ENCODE results near the gene LRRC40.
"Not testable (repeated sequence)": the region's sequence is repeated elsewhere in the genome, so short reads cannot be mapped to it uniquely, and the experiment has no call there.

Gene LRRC40

GRCh38 chr1:70200065-70200464 is 5.3 kb downstream of the LRRC40 start:
- DNase-seq, result no peak

- no peak for DNase-seq
These were observed 9.0 kb downstream of the LRRC40 start for GRCh38 chr1:70196333-70196732.

GRCh38 chr1:70195342-70195741 is 10.0 kb downstream of the LRRC40 start:
- DNase-seq, result no peak

- DNase-seq, result no peak
These were observed 10.8 kb downstream of the LRRC40 start for GRCh38 chr1:70194601-70195000.

GRCh38 chr1:70192446-70192845 is 12.9 kb downstream of the LRRC40 start:
- not testable (repeated sequence) for DNase-seq

- DNase-seq, result no peak
These were observed 15.2 kb downstream of the LRRC40 start for GRCh38 chr1:70190180-70190579.

GRCh38 chr1:70188522-70188921 is 16.9 kb downstream of the LRRC40 start:
- DNase-seq, result no peak

- DNase-seq, result not testable (repeated sequence)
These were observed 20.2 kb downstream of the LRRC40 start for GRCh38 chr1:70185181-70185580.

GRCh38 chr1:70171512-70171911 is 33.9 kb downstream of the LRRC40 start:
- DNase-seq, result no peak

GRCh38 chr1:70169018-70169839 is 36.1 kb downstream of the LRRC40 start:
- no peak for DNase-seq

- no peak for DNase-seq
These were observed 37.1 kb downstream of the LRRC40 start for GRCh38 chr1:70168283-70168682.

- DNase-seq, result no peak
These were observed 41.0 kb downstream of the LRRC40 start for GRCh38 chr1:70164350-70164749.

- DNase-seq, result no peak
These were observed 48.8 kb downstream of the LRRC40 start for GRCh38 chr1:70156529-70157120.

GRCh38 chr1:70153739-70154138 is 51.6 kb downstream of the LRRC40 start:
- DNase-seq, result no peak

GRCh38 chr1:70150444-70150843 is 54.9 kb downstream of the LRRC40 start:
- DNase-seq, result no peak

GRCh38 chr1:70146488-70146887 is 58.9 kb downstream of the LRRC40 start:
- DNase-seq, result no peak

- no peak for DNase-seq
These were observed 62.2 kb downstream of the LRRC40 start for GRCh38 chr1:70143048-70143659.

- DNase-seq, result no peak
These were observed 63.3 kb downstream of the LRRC40 start for GRCh38 chr1:70142075-70142474.

- DNase-seq, result no peak
These were observed 64.5 kb downstream of the LRRC40 start for GRCh38 chr1:70140894-70141293.

GRCh38 chr1:70140343-70140742 is 65.0 kb downstream of the LRRC40 start:
- DNase-seq, result no peak

GRCh38 chr1:70134148-70134547 is 71.2 kb downstream of the LRRC40 start:
- DNase-seq, result no peak

- DNase-seq, result no peak
These were observed 88.3 kb downstream of the LRRC40 start for GRCh38 chr1:70117046-70117445.

GRCh38 chr1:70115315-70115714 is 90.1 kb downstream of the LRRC40 start:
- DNase-seq, result no peak

GRCh38 chr1:70112838-70113237 is 92.5 kb downstream of the LRRC40 start:
- DNase-seq, result no peak

Measured in NCI-H1436 treated with DMSO at 0.1 percent for 48 hours (cell line).